Psoas muscle (tissue), 8 donors: Measurements from ENCODE around the gene NCOA7. TPM values are rescaled to one million over a fixed set of nuclear protein-coding genes. Genes with fewer than 3 reads are reported as not detected.
A peak's percentile ranks its signal among the peaks of the same experiment; 100 is the strongest.

ENCODE experiments used
- ATAC-seq, 4 donors: fragments of 200-7000 bp; cut with Tn5 transposase; one replicate each; pipeline ENCODE4 v1.9.1; 2020; ENCODE audit warnings: moderate library complexity in 3 of 4, mild to moderate bottlenecking in 2 of 4
- DNase-seq, 2 donors: peaks; one replicate each; pipeline ENCODE4 v3.0.0-alpha.2; 2020
- H3K27ac ChIP-seq: fragments of 200-600 bp; one replicate; pipeline ENCODE4 v1.8.0; 2022
- H3K27me3 ChIP-seq, 3 donors: fragments of 200-600 bp in 1 of 3; one replicate each; pipeline versions ENCODE4 v1.6.1 to v1.8.0; 2013 to 2022; ENCODE audit warnings: low read length in 2 of 3, mild to moderate bottlenecking in 2 of 3, moderate library complexity in 1 of 3; ENCODE audit not compliant: insufficient read depth in 3 of 3
- H3K36me3 ChIP-seq, 2 donors: fragments of 200-600 bp in 1 of 2; one replicate each; pipeline versions ENCODE4 v1.6.1 to v1.8.0; 2013 to 2022; ENCODE audit warnings: low read depth in 1 of 2, mild to moderate bottlenecking in 1 of 2, moderate library complexity in 1 of 2; ENCODE audit not compliant: insufficient read depth in 1 of 2
- H3K4me1 ChIP-seq: fragments of 200-600 bp; one replicate; pipeline ENCODE4 v1.8.0; 2022
- H3K4me3 ChIP-seq: fragments of 200-600 bp; one replicate; pipeline ENCODE4 v1.8.0; 2022; ENCODE audit warnings: mild to moderate bottlenecking
- H3K9me3 ChIP-seq: fragments of 200-600 bp; one replicate; pipeline ENCODE4 v1.8.0; 2022
- WGBS, 3 donors: extraction: QIAGEN DNeasy Blood & Tissue Kit; methylation state at CpG; one replicate each; pipeline versions ENCODE4 v1.1.6 to v1.1.7; 2013; 5-methylcytosine and 5-hydroxymethylcytosine counted together
- intact Hi-C, 2 donors: fragments of 100-400 bp; cut with DNase I; formaldehyde crosslinking; loops; one replicate each; pipeline versions ENCODE4 v1.11.0 to v1.14.2; 2022
- polyA plus RNA-seq, 3 donors: library from polyadenylated mRNA; stranded (reverse); fragments of 200-250 nt; gene quantifications; one replicate each; pipeline ENCODE4 v1.2.3, GENCODE V29; 2013
- total RNA-seq, 4 donors: library from RNA; stranded (reverse); fragmentation: NEBNext Ultra II Directional in 2 of 4; extraction: Animal tissue kit (Norgen Biotek cat#: 25700) in 2 of 4; gene quantifications; one replicate each; pipeline versions ENCODE4 v1.2.1 to v1.2.4, GENCODE V29; 2021 to 2023
- TF ChIP-seq, protein P1 (sequence below): fragments of 200-600 bp; IDR thresholded peaks from one replicate; pipeline ENCODE4 v1.8.0; 2022; ENCODE audit warnings: antibody characterized with exemption
- donor health status: healthy with polysubstance abuse.
- donor health status: DM: no; HTN: no; CAD: no; lungs with moderate emphysema.
- donor health status: Bipolar disorder and iron deficiency.
- donor health status: healthy.
- donor health status: DM: yes; HTN: yes; CAD: no.
- donor health status: DM: no; HTN: no; CAD: no.
- donor health status: DM: no; HTN: no; CAD: no.
- donor health status: DM: yes; HTN: yes; CAD: no.

The NCOA7 gene
- total and polyA plus RNA-seq, 7 donors = 3.1 to 22.5 (median 8.2) TPM

DNA sequence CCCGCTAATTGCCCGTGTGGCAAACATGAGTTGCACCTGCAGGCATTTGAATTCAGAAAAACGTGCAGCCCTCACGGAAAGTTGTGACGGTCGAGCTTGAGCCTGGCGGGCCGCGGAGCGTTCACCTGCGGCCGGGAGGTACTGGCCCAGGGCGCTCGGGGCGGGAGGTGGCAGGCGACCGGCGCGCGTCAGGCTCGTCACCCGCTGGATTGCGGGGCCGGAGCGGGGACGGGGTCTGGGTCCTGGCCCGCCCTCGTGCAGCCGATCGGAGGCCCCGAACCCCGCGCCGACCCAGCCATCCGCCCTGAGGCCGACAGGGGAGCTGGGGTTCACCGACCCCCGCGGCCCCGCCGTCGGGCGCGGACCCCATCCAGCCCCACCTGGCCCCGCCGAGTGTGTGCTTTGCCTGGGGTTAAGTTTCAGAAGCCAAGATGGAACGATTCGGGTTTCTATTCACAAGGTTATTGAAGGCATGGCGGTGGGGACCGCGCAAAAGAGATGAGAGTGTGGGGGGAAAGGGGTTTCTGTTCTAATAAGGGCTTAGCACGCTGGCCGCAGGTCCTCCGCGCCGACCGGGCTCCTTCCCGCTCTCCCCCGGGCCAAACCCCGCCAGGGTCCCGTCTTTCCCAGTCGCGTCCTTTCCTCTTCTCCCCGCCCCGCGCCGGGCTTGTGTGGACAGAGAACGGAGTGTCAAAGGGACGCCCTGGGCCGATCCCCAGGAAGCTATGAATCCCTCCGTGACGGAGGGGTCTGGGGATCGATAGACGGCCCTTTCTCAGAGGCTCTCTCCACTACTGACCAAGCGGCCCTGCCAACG is 43.0 kb upstream of the NCOA7 start:
- Histone ChIP-seq H3K4me1 (peaks cover 8% of the 10 kb centered on the region), H3K36me3 (peaks cover 0 to 11% of the 10 kb centered on the region in 2 donors), H3K4me3 (peak overlapping the region; percentile 89), H3K9me3 (no peaks in the 10 kb centered on the region), H3K27ac (peak overlapping the region; percentile 98), H3K27me3 (no peaks in the 10 kb centered on the region)
- DNase-seq (peak; percentile 53 to 71), ATAC-seq (peak; percentile 18 to 45 (median 34))
- intact Hi-C loops = loop anchor here (1.0 to 5.0 kb wide), 4 partner anchors 77 to 385 kb away; no protein-coding TSS in a partner anchor
- TF ChIP-seq, protein P1, sequence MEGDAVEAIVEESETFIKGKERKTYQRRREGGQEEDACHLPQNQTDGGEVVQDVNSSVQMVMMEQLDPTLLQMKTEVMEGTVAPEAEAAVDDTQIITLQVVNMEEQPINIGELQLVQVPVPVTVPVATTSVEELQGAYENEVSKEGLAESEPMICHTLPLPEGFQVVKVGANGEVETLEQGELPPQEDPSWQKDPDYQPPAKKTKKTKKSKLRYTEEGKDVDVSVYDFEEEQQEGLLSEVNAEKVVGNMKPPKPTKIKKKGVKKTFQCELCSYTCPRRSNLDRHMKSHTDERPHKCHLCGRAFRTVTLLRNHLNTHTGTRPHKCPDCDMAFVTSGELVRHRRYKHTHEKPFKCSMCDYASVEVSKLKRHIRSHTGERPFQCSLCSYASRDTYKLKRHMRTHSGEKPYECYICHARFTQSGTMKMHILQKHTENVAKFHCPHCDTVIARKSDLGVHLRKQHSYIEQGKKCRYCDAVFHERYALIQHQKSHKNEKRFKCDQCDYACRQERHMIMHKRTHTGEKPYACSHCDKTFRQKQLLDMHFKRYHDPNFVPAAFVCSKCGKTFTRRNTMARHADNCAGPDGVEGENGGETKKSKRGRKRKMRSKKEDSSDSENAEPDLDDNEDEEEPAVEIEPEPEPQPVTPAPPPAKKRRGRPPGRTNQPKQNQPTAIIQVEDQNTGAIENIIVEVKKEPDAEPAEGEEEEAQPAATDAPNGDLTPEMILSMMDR = no peak
- 0 to 1% (median 1%) methylated on average over 62 to 76 of the region's 76 CpGs for WGBS, 3 donors

DNA sequence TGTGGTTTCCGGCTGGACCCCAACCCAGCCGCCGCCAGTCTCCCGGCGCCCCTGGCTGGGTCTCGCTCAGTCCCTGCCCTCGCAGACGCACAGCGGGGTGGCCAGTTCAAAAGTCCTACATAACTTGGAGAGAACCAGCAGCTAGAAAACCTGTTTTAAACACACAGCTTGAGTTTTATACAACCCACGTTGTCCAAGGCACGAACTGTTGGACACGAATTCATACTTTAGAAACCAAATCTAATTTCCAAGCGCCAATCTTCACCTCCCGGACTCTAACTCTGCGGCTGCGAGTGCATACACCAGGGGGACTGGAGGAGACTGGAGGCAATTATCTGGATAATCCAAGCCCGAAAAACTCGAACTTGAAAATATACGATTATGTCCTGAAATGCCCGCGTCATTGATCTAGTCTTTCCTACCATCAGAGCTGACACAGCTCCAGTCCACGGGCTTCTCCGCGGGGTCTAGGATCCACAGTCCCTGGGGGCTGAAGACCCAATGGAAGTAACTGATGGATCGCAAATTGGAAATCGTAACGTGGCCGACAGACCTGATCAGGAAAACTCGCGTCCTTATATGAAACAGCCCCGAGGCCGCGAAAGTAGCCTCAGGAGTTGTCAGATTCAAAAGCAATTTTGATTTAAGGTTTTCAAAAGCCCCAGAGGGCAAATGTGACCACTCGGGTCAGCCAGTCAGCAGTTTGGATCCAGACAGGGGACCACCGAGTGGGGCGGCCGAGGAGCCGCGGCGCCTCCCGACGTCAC is 42.2 kb upstream of the NCOA7 start:
- Histone ChIP-seq H3K4me1 (peaks cover 5% of the 10 kb centered on the region), H3K27ac (peak overlapping the region; percentile 98), H3K9me3 (no peaks in the 10 kb centered on the region), H3K27me3 (no peaks in the 10 kb centered on the region), H3K4me3 (peak overlapping the region; percentile 89), H3K36me3 (peaks cover 0 to 19% of the 10 kb centered on the region in 2 donors)
- intact Hi-C loops = loop anchor here (5.0 kb wide), 2 partner anchors 151 to 386 kb away; no protein-coding TSS in a partner anchor
- DNase-seq = peak in 1 of 2 donors; percentile 68
- peak; percentile 12 to 39 (median 22) for ATAC-seq
- TF ChIP-seq, protein P1 = no peak
- 0 to 1% (median 1%) methylated on average over 39 to 42 of the region's 42 CpGs for WGBS, 3 donors

DNA sequence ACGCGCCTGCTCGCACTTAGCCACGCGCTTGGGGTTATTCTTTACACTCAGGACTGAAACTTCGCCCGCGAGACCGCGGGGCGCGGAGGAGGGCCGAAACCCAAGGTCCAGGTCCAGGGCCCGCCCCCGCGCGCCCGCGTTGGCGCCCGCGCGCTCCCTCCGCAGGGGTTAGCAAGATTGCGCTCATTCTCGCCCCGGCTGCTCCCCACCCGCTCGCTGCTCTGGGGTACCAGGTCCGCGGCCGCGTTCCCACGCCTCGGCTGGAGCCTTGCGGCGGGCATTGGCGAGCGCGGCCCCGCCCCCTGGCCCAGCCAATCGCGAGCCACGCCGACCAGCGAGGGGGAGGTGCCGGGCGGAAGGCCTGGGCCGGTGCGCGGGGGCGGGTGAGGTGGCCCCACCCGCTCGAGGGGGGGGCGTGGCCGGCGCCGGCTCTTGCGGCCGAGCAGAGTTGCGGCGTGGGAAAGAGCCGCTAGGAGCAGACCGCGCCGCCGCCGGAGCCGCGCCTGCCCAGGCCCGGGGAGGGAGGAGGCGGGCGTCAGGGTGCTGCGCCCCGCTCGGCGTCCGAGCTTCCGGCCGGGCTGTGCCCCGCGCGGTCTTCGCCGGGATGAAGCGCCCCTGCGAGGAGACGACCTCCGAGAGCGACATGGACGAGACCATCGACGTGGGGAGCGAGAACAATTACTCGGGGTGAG is 41.4 kb upstream of the NCOA7 start, which contains the start of gene HEY2:
TSS of gene HEY2 (plus strand) at position 460 of the 692 bp plus-strand sequence. CDS start at position 605, 145 bp downstream.
- H3K36me3 ChIP-seq = peaks cover 0 to 26% of the 10 kb centered on the region in 2 donors
- H3K27ac ChIP-seq = peak within 1 kb of the TSS; percentile 98
- H3K4me1 ChIP-seq = peaks cover 5% of the 10 kb centered on the region
- TF ChIP-seq, protein P1 = no peak
- intact Hi-C loops = loop anchor here (5.0 kb wide), 2 partner anchors 152 to 387 kb away; no protein-coding TSS in a partner anchor
- no peaks in the 10 kb centered on the region for H3K27me3 ChIP-seq
- peak; percentile 84 to 93 (median 91) for ATAC-seq
- H3K4me3 ChIP-seq = peak within 1 kb of the TSS; percentile 89
- WGBS, 3 donors = 1% methylated on average over 61 to 95 of the region's 95 CpGs
- DNase-seq = peak; percentile 96 to 97
- no peaks in the 10 kb centered on the region for H3K9me3 ChIP-seq

DNA sequence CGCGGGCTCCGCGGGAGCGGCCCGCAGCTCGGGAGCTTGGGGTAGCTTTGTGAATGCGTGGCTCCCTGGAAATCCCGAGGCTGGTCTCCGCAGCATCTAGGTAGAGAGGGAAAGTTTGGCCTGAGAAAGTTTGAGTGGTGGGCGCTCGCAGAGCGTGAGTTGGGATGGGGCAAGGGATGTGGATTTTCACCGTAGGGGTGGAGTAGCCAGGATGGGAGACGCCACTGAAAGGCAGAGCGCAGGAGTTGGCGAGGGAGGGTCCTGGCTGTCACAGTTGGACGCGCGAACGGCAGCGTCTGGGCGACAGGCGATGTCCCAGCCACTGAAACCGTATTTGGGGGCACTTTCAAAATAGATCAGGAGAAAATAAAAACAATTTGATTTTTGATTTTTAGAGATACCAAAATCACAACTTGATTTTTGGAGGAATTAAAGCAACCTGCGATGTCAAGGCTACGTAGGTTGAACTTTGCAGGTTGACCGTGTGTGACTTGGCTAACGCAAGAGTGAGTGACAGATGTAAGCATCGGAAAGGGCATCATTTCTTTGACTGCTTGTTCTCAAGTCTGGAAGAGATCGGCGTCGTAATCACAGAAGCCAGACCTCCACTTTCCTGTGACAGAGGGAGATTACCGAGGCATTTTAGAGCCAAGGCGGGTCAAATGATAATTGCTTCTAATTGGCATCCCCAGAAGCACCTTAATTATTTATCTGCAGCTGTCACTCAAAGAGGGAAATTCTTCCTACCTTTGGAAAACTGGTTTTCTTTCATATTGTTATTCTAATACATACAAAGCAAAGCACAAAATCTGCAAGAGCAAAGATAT is 40.7 kb upstream of the NCOA7 start:
- Histone ChIP-seq H3K36me3 (peaks cover 0 to 34% of the 10 kb centered on the region in 2 donors), H3K4me1 (peaks cover 5% of the 10 kb centered on the region), H3K27me3 (no peaks in the 10 kb centered on the region), H3K9me3 (no peaks in the 10 kb centered on the region), H3K4me3 (peak overlapping the region; percentile 89), H3K27ac (peak overlapping the region; percentile 98)
- DNase-seq = peak; percentile 24 to 63
- TF ChIP-seq, protein P1 = no peak
- intact Hi-C loops = loop anchor here (5.0 to 10.0 kb wide), 4 partner anchors 153 to 438 kb away; no protein-coding TSS in a partner anchor
- ATAC-seq = peak in 2 of 4 donors; percentile 3 to 6
- WGBS, 3 donors = 1% methylated on average over 35 of the region's 35 CpGs
